Metanephros (tissue), 2 donors: Measurements from ENCODE around the gene CCDC116. TPM values are rescaled to one million over a fixed set of nuclear protein-coding genes. Genes with fewer than 3 reads are reported as not detected.

Experiments
- small RNA-seq: library from RNA; depleted of rRNA; stranded (forward); fragments of <200 nt; gene quantifications from one replicate; pipeline ENCODE3, GENCODE V24; 2014; ENCODE audit warnings: low replicate concordance
- total RNA-seq: library from RNA; depleted of rRNA; stranded (reverse); fragments of >200 nt; gene quantifications from one replicate; pipeline ENCODE4 v1.2.3, GENCODE V29; 2014

CCDC116 gene, protein sequence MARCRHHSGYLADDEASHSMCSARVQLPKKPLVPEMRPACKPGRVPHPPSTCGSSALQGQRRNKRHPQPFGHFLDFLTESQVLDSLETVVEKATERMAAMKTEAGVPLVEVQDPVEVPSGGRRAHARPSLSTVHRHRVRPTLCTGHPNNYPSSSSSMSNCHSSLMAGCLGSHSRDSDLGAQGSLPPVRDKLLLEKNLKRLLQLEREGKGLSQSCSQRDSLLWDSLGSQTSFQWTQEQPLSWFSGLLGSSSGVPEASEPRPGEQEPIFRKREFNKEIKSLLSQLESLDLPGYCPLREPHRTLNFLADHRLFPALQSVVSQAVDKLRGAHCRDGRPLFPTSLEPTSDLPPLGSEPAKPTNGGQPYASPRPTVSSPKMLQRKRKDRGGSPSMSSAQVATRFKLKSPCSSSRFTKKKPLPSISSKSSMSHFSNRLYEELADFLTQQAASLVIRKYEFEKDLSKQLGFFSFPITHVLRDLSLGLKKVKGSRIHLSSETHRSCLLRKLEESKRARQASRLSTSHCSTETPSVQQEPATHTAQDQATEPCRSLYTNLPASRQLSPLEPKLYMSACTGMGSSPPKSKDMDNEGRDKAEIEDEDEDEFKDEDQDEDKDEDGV
- 0.35 TPM for total RNA-seq

DNA sequence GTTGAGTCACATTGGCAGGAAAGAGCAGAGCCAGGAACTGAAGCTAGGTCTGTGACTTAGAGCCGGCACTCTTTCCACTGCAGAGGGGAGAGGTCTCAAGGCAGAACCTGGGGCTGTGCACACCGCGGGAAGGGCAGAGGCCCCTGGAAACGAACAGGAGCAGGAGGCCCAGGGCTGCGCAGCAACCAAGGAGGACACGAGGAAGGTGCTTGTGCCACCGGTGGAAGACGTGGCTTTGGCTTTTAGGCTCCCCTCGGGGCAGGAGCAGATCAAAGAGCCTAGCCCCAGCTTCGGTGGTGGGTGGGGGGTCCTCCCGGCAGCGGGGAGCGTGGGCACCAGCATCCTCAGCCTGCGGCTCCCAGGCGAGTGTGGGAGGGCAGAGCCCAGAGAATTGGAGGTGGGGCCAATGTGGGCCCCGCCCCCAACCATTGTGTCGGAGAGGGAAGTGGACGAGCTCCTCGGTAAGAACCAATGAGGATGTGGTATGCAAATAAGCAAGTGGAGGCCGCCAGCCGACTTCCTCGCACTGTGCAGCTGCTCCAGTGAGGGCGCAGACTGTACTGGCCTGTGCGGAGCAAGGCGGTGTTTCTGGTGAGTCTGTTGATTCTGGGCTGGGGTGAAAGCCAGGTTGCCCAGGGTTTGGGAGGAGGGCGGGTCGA, at the start of gene CCDC116:
CCDC116 (plus strand) TSS at position 524 of the 659 bp plus-strand sequence. CDS start 422 bp downstream, outside the sequence.

DNA sequence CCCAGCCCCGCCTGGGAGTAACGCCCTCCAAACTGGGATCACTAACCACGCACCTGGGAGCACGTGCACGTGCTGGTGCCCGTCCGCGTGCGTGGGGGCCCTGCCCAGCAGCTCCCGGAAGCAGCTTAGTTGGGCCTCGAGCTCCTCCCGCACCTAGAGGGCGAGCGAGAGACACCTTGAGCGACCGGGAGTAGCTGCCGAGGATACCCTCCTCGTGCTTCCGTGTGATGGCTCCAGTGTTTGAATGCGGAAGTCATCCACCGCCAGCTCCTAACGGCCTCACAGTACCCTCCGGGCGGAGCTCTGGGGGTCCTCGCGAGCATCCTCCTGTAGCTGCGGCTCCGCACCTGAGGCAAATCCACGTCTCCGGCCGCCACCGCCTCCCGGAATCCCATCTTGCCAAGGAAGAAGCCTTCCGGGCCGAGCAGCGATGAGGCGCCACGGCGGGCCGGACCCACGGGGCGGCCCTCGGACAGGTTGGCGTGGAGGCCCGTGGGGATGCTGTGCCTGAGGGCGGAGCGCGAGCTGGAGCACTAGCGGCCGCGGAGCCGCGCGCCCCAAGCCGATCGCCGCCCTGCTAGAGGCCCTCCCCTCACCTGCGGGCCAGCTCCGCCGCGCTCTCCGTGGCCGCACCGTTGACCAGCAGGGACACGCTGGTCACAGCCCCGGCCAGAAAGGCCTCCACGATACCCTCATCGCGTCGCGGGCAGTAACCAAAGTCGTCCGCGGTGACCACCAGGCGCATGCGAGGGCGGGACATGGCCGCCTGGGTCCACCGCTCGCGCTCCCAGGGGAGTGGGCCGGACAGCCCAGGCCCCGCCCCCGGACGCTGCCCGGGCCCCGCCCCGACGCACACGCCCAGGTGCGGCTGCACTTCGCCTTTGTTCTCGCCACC, 3.1 kb upstream of the CCDC116 start, which contains the start of gene YDJC:
YDJC (minus strand) TSS at position 768 of the 895 bp plus-strand sequence; CDS start at position 760, 8 bp downstream.

DNA sequence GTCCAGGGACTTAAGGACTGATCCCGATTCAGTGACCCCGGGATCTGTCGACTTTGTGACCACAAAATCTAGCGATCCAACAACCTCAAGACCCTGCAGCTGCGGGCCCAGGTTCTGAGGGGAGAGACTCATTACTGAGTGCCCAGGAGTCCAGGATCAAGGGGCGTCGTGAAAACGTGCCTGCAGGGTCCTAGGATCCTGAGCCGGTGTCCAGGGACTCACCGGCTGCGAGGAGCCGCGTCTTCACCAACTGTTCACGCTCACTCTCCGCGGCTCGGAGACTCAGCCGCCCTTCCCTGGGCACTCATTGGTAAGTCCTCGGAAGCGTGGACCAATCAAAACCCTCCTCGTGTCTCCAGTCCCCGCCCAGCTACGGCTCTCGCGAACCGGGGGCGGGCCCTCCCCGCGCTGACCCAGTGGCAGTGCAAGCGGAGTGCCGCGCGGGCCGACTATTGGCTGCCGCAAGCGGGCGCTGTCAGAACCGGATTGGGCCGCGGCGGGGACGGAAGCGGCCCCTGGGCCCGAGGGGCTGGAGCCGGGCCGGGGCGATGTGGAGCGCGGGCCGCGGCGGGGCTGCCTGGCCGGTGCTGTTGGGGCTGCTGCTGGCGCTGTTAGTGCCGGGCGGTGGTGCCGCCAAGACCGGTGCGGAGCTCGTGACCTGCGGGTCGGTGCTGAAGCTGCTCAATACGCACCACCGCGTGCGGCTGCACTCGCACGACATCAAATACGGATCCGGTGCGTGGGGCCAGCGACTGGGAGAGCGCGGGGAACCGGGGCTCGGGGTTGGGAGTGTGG, 9.4 kb downstream of the CCDC116 start, which contains the start of gene SDF2L1:
SDF2L1 (plus strand) TSS at position 514 of the 795 bp plus-strand sequence; CDS start at position 549, 35 bp downstream.

Small RNA genes lying within 50 kb of the gene (small RNA-seq; reads per million reads assigned to genes)
- 5.1 reads per million, percentile 93 among the genes with 10 or more reads in this experiment for gene MIR301B

Other genes with a start within 250 kb of the CCDC116 start
- 0.12 TPM for gene RIMBP3B, start 249.0 kb upstream of the CCDC116 start, total RNA-seq
- 9.3 TPM for gene HIC2, start 215.4 kb upstream of the CCDC116 start, total RNA-seq
- gene TMEM191C, start 165.4 kb upstream of the CCDC116 start, total RNA-seq, result 1.5 TPM
- 0.82 TPM for gene RIMBP3C, start 81.3 kb upstream of the CCDC116 start, total RNA-seq
- gene UBE2L3, start 65.0 kb upstream of the CCDC116 start, total RNA-seq, result 32.4 TPM
- gene YDJC, start 2.7 kb upstream of the CCDC116 start, total RNA-seq, result 12.7 TPM
- gene SDF2L1, start 9.5 kb downstream of the CCDC116 start, total RNA-seq, result 19.2 TPM
- gene PPIL2, start 33.3 kb downstream of the CCDC116 start, total RNA-seq, result 37.7 TPM
- gene YPEL1, start 103.0 kb downstream of the CCDC116 start, total RNA-seq, result 20.6 TPM
- 116 TPM for gene MAPK1, start 234.9 kb downstream of the CCDC116 start, total RNA-seq